Ecto neural progenitor cell (in vitro differentiated cells): ENCODE results near the gene FRS3.
"Not testable (repeated sequence)": the region's sequence is repeated elsewhere in the genome, so short reads cannot be mapped to it uniquely, and the experiment has no call there.

ENCODE experiments used
- DNase-seq: peaks from one replicate; pipeline ENCODE4 v3.0.0-alpha.2; 2018; ENCODE audit warnings: low spot score

Gene FRS3, protein sequence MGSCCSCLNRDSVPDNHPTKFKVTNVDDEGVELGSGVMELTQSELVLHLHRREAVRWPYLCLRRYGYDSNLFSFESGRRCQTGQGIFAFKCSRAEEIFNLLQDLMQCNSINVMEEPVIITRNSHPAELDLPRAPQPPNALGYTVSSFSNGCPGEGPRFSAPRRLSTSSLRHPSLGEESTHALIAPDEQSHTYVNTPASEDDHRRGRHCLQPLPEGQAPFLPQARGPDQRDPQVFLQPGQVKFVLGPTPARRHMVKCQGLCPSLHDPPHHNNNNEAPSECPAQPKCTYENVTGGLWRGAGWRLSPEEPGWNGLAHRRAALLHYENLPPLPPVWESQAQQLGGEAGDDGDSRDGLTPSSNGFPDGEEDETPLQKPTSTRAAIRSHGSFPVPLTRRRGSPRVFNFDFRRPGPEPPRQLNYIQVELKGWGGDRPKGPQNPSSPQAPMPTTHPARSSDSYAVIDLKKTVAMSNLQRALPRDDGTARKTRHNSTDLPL

DNA sequence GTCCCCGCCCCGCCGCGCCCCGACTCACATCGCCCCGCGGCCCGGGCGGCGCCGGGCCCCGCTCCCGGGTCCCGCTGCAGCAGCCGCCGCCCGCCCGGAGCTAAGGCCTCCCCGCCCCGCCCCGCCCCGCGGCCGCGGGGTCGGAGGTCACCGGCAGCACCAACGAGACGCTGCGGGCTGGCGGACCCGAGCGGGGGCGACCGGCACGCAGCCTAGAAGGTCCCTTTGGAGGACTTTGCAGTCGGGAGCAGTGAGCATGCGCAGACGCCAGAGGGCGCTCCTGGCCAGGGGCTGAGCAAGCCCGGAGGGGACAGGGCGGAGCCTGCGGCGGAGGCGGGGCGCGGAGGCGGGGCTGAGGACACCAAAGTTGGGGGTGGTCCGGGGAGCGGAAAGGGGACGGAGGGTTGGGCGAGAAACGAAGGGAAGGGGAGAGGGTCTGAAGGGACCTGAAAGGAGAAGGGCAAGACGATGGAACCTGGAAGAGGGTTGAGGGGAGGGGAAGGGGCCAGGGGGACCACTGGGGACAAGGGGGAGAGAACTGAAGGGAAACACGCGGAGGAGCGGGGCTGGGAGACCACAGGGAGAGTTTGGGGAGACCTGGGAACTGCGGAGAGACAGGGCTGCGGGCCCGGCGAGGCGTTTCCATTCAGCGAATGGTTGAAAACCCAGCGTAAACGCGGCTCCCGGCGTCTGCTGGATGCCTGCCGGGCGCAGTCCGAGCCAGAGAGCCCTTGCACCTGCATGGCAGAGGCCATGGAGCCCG, at the start of gene FRS3:
FRS3 (minus strand) TSS at position 113 of the 763 bp plus-strand sequence. CDS start 2,913 bp downstream, outside the sequence.
- DNase-seq = peak; percentile 100

DNA sequence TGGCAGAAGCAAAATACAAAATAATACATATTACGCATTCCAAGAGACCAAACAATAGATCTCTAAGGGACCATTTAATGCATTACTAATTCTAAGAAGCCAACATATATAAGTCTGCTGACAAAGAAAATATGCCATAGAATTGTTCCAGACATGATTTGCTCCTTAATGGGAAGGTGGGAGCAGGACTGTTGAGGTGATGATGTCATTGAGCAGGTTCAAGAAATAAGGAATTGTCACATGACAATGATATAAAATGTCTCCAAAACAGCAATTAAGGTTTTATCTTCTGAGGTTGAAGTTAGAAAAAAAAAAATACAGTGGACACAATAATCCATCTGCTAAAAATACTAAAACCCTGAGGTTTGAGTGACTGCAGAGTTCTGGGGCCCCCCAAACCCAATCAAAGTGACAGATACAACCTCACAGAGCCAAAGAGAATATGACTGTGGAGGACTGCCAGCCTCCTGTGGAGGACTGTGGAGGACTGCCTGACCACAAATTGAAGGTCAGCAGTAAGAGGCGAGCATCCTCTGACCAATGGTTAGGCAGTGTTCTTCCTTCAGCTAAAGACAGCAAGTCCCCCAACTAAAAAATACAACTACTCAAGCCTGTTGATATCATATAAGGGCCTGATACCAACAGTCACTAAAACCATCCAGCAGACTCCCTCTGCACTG, 46.8 kb upstream of the FRS3 start:
- DNase-seq = no peak

DNA sequence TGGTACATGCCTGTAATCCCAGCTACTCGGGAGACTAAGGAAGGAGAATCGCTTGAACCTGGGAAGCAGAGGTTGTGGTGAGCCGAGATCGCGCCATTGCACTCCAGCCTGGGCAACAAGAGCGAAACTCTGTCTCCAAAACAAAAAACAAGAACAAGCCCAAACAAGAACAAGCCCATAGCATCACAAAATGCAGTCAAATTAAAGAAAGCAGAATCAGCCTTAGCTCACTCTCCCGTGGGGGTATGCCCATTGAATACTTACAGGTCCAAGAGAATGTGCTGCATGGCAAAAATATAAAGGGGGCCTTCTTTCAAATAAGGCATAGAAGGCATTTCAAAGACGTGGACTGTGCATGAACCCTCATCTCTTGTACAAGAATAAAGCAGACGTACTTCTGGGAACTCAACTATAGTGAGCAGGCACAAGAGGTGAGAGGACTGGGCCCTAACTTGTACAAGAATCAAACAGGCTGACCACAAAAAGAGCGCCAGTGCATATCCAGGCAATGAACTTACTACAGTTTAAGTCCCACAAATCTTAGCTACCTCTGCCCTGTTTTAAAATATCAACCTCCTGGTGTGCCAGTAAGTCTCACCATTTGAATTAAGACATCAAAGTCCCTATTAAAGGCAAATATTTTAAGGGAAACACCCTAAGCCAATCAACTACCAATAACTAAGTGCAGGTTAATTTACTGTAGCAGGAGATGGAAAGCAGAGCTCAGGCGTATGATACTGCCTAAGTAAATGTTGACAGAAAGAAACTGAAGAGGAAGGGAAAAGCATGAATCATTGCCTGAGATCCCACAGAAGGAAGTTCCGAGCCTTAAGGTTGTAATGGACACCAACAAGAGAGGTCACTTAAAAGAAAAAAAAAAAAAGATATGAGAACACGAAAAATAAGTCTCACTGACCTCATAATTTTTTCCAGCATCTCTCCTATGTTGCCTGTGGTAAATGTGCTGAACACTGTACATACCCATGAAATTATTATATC, 45.2 kb upstream of the FRS3 start:
- DNase-seq = no peak

DNA sequence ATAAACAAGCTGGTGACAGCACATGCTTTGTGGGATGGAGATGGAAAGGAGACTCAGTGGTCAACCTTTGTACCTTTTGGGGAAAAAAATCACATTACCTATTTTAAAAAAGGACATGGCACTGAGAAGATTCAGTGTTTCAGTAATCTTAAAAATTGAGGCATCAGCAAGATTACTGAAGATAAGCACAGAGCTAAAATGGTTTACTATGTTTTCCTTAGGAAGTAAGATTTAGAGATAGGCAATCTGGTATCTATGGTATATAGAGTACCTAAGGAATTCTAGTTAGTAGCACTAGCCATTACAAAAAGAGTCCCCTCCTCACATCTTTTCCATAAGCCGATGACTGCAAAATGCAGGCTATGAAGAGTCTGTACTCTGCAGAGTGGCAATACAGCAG, 43.5 kb upstream of the FRS3 start:
- DNase-seq = no peak

DNA sequence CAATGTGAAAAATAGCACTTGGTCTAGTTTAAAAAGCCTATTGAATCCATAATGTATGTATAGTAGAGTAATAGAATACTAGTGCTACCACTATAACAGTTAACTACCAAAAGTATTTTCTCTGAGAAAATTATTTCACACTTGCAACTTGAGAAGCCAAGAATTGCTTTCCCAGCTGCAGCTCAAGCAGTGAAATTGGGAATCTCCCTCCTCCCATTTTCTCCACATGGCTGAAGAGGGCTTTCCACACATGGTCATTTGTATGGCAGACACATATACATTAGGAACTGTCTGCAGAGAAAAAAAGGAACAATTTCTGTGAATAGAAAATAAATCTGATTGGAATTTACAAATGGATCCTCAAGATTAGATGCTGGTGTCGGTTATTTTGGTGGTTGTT, 42.3 kb upstream of the FRS3 start:
- no peak for DNase-seq

DNA sequence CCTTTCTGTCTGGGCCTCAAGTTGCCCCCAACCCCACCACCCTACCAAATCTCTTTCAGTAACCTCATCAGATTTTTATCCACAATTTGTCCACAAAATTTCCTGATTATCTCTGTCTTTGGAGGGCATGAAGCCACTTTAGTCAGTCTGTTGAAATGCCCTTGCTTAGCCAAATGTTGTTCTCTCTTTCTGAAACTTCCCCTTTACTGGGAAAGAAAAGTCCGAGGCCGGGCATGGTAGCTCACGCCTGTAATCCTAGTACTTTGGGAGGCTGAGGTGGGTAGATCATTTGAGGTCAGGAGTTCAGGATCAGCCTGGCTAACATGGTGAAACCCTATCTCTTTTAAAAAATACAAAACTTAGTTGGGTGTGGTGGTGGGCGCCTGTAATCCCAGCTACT, 41.6 kb upstream of the FRS3 start:
- DNase-seq = no peak

DNA sequence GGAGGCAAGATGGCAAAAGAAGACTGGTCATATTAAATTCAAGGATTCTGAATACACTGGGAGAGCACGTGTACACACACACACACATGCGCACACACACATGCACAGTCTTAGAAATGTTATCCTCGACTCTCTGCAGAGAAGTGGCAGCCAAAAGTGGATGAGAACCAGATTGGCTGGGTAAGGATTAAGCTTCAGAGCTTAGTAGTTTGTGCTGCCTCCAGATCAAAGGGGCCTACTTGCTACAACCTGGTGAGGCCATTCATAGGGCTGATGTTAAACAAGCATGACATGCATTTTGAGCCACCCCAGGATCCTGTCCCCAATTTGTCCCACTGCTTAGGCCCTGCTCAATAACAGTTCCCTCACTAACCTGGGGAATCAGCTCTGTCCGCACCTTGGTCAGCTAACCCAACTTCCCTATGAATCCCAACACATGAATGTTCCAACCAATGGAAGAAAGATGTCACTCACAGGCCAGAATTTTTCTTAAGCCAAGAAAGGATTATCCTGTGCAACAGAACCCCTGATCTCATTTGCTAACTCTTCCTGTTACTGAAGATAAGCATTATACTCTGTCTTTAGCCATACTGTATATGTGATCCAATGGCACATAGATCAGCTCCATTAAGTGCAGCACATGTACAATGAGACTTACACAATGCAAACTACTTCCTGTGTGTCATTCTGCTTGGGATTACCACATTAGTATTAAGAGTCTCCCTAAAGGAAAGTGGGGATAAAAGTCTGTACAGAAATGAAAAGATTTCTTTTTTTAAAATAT, 38.8 kb upstream of the FRS3 start:
- DNase-seq = no peak

DNA sequence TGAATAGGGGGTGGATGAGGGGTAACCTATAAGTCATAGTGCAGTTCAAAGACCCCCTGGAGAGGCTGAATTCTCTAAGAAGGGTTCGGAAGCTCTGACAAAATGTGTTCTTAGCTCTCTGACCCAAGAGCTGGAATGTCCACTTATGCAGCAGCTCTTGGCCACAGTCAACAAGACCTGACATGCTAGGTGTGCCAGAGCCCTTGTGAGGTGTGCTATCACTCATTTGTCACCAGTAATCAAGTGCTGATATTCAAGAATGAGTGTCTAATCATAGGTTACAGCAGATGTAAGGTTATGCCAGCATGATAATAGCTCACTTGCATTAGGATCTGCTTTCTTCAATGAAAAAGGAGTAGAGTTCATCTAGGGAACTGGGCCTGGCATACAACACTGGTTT, 35.9 kb upstream of the FRS3 start:
- DNase-seq = no peak

DNA sequence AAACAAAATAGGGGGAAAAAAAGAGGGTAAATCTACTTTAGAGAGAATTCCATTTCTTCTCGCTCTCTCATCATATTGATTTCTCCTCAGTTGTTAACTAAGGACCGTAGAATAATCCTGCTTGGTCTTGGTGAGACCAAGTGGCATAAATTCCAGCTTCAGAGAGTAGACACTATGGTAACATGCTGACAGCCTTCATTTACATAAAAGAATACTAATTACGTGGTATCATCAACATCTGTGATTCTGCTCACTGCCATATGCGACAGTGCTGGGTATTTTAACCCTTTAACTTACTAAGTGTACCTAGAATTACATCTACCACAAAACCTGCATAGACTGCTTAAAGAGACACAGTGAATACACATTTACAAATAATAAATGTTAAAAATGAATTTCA, 34.9 kb upstream of the FRS3 start:
- DNase-seq = no peak

DNA sequence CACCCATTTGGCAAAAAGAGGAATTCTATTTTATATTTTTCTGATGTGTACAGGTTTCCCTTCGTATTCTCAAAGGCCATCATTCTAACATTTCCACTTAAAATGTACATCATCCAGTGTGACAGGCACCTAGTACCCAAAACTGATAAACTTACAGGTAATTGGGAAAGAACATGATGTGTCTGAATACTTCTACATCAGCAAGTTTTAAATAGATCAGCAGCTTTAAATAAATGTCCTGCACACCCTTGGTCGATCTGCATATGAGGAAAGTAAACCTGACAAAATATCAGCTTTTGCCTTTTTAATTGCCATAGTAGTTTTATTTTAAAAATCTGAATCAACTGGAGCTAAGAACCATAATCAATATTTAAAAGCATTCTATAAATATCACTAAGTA, 34.3 kb upstream of the FRS3 start:
- no peak for DNase-seq

DNA sequence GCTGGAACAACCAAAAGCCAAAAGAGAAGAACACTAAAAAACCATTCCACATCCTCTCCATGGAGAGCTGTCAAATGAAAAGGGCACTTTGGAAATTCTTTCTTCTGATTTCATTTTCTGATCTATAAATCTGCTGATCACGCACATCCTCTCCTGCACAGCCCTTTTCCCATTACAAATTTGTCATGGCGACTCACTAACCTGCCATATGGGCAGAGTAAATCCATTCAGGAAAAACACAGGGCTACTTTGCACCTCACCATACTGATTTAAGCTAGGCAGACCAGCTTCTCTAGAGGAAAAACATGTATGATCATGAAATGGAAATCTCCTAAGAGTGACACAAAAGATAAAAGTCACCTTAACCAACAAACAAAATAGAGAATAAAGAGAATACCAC, 33.8 kb upstream of the FRS3 start:
- no peak for DNase-seq

DNA sequence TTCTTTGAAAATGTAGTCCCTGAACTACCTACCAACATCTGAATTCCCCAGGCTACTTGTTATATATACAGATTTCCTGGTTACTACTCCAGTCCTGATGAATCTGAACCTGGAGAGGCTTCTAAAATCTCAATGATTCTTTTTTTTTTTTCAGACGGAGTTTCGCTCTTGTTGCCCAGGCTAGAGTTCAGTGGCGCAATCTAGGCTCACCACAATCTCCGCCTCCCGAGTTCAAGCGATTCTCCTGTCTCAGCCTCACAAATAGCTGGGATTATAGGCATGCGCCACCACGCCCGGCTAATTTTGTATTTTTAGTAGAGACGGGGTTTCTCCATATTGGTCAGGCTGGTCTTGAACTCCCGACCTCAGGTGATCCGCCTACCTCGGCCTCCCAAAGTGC, 32.2 kb upstream of the FRS3 start:
- not testable (repeated sequence) for DNase-seq

DNA sequence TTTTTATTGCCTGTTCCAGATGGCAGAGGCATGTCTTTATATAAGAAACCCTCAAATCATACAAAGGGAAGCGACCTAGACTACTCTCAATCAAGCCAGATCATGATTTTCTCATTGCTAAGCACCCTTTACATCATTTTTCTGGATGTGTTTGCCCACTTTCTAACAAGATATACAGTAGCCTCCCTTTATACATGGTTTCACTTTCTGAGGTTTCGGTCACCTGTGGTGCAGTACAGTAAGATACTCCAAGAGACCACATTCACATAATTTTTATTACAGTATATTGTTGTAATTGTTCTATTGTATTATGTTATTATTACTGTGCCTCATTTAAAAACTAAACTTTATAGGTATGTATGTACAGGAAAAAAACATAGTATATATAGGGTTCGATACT, 31.4 kb upstream of the FRS3 start:
- DNase-seq = no peak

DNA sequence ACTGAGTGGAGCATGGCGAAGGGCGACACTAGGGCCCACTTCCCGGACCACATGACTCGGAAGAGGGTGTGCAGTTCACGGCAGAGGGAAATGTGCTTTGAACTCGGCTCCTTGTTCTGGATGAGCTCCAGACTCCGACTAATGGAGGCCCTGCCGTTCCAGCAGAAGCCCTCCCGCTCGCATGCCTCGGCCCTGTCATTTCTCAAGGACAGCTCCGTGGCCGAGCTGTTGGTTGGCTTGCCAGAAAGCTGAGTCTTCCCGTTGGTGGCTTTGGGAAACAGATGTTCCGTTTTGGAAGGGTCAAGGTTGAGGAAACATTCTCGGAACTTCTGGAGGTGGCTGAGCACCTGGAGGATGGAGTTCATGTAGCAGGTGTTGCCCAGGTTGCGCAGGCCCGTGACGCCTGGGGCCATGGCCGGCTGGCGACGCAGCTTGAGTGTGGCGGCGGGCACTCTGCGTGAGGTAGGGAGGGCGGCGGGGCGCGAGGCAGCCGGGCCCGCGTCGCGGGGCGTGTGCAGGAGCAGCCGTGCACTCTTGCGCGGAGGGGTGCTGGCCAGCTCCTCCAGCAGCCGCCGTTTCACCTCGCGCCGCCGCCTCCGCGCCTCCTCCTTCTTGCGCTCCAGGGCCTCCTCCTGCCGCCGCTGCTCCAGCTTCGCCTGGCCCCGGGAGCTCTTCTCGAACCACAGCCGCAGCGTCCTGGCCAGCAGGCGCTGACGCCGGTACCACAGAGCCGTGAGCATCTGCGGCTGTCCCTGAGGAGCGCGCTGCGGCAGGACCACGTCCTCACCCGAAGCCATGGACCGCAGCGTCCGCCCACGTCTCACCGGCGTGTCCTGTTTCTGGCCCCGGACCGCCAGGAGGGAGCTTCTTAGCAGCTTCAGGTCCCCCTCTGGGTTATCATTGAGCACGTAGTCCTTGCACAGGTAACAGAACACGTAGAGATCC, 26.4 kb upstream of the FRS3 start:
- DNase-seq = no peak

DNA sequence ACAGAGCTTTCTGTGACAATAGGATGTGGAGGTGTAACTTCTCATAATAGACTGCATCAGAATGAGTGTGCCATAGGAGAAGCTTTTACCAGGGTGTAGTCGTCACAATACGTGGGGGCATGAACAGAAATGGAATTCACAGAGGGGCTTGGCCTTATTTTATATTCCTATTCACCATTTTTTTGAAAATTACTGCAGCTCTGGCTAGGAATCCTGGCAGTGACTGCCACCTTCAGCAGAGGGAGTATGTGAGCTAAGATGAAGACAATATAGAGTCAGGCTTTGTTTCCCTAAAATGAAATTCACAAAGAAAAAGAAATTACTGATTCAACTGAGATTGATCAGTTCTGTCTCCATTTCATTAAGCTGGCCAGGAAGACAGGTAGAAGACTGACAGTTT, 21.7 kb upstream of the FRS3 start:
- DNase-seq = no peak

DNA sequence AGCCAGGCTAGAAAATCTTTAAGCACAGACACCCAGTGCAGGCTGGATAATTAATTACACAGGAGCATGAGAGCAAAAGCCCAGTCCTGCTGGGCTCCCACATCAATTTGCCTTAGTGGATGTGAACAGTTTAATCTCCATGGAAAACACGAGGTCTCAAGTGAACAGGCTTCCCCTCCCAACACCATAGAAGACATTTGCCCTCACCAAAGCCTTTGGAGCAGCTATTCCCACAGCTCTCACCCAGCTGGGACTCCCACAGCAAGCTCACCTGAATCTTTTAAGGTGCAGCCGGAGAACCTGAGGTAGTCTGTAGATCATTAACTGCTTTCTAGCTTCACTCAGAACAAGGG, 19.8 kb upstream of the FRS3 start:
- DNase-seq = no peak

DNA sequence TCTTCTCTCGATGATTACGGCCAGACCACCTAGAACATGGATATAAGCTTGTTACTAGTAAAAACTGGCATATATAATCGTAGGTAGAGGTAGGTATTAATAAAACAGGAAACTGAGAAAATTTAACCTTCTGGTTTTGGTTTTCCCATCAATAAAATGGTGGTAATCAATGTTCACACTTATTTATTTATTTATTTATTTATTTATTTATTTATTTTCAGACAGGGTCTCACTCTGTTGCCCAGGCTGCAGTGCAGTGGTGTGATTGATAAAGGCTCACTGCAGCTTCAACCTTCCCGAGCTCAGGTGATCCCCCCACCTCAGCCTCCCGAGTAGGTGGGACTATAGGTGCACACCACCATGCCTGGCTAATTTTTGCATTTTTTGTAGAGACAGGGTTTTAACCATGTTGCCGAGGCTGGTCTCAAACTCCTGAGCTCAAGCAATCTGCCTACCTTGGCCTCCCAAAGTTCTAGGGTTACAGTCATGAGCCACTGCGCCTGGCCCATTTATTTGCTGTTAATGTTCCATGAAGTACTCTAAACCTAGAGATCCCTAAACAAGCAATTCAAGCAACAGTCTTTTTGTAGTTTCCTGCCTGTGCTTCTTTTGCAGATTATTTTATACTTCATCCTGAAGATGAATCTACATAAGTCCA, 19.3 kb upstream of the FRS3 start:
- DNase-seq = no peak

DNA sequence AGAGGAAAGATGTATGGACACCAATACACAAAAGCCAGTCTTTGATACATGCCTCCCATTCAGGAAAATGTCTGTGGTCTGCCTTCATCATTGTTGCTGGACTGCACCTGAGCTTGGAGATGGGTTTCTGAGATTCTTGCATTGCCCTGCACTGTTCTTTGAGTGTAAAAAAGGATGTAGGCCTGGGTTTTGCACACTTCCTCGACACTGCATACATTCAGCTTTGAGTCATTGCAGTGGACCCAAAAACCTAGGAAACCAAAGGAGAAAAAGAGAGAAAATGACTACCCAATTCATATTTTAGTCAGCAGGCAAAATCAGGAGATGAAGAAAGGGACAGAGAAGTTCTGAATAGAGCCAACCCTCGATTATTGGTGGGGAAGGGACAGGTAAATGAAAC, 16.8 kb upstream of the FRS3 start:
- DNase-seq = no peak

DNA sequence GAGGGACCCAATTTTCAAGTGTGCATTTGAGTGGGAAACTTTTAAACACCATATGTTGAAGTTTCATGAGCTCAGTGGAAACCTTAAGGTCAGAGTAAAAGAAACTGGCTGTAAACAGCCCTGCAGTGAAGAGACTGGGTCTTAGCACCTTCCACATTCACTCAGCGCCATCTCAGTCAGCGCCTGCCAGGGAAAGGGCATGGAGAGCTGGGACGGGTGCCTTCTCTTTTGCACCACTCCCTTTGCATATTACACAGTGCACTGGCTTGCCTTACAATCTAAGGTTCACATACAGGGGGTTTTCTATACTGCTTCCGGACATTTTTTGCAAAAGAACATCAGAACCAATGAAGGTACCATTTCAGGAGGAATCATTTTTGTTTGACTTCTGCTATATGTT, 12.3 kb upstream of the FRS3 start:
- DNase-seq = no peak
